K562 (cell line): Measurements from ENCODE around the gene DAB1. TPM values are rescaled to one million over a fixed set of nuclear protein-coding genes. Genes with fewer than 3 reads are reported as not detected.

Source experiments
- MEIS2 ChIP-seq: fragments of 450-650 bp; IDR thresholded peaks from 2 replicates; pipeline ENCODE4 v1.6.1; 2014; ENCODE audit warnings: mild to moderate bottlenecking; ENCODE audit not compliant: partially characterized antibody
- MGA ChIP-seq: fragments of 450-650 bp; IDR thresholded peaks from 2 replicates; pipeline ENCODE4 v1.6.1; 2016; ENCODE audit warnings: mild to moderate bottlenecking, moderate library complexity
- SMAD3 ChIP-seq: fragments of 450-650 bp; formaldehyde crosslinking; conservative IDR thresholded peaks from 2 replicates; pipeline ENCODE4 v1.4.0; 2020; ENCODE audit warnings: mild to moderate bottlenecking
- polyA plus RNA-seq, 8 experiments: library from polyadenylated mRNA; depleted of rRNA in 4 of 8; stranded (reverse) in 5 of 8; unstranded in 3 of 8; fragments of >200 nt; fragmentation: Nextera tagmentation in 2 of 8; fragmentation: Illumina TruSeq in 1 of 8; extraction: Ambion mirVana in 2 of 8; extraction: Trizol in 1 of 8; gene quantifications; 2 replicates each; pipeline versions ENCODE4 v1.2.1 to v1.2.3, GENCODE V29; 2011 to 2014; ENCODE audit warnings: inconsistent platforms in 1 of 8, missing spikeins in 1 of 8
- total RNA-seq, 7 experiments: library from RNA; depleted of rRNA in 6 of 7; stranded (reverse); fragments of >200 nt in 6 of 7; fragmentation: Illumina TruSeq in 2 of 7; extraction: Trizol in 2 of 7; gene quantifications; 2 replicates each; pipeline versions ENCODE4 v1.2.1 to v1.2.3, GENCODE V29; 2011 to 2021; ENCODE audit warnings: low replicate concordance in 1 of 7

The DAB1 gene
- total and polyA plus RNA-seq, 9 of the 15 experiments (the other 6 are each of a cell fraction or from before 2014, with no cell fraction given) = not detected

- no peak for TF ChIP-seq MEIS2
- TF ChIP-seq MGA = no peak
- no peak for TF ChIP-seq SMAD3
- TF ChIP-seq, all 486 proteins: peak for 0
Observed at GRCh38 chr1:56970280-56970679, 453.6 kb downstream of the DAB1 start (continued).
